GM18508 (cell line): ENCODE measurements around the gene RELN.

Source experiments
- ATAC-seq: cut with Tn5 transposase; IDR thresholded peaks from one replicate; pipeline ENCODE4 v1.9.1; 2021; ENCODE audit warnings: moderate number of reproducible peaks; ENCODE audit not compliant: insufficient read depth, unreplicated experiment

The RELN gene

GRCh38 chr7:103657474-103657894 is 332.0 kb downstream of the RELN start:
- no peak for ATAC-seq

DNA sequence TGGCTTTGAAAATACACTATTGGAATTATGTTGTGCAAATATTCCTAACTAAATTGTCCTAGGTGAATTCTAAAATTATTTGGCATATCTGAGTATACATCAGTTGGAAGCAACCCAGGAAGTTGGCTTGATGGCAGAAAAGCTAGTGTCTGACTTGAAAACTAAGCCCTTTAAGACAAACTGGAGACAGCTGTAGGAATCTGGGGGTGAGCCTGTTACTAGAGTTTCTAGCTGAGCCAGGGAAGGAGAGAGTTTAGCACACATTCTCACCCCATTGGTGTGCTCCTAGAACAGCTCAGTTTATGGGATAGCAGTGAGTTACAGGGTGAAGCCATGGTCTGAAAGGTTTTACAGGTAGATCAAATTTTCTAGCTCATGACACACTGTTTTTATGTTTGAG is 333.2 kb downstream of the RELN start:
- ATAC-seq: no peak

- no peak for ATAC-seq
Measured at GRCh38 chr7:103651593-103652377, 337.7 kb downstream of the RELN start.

DNA sequence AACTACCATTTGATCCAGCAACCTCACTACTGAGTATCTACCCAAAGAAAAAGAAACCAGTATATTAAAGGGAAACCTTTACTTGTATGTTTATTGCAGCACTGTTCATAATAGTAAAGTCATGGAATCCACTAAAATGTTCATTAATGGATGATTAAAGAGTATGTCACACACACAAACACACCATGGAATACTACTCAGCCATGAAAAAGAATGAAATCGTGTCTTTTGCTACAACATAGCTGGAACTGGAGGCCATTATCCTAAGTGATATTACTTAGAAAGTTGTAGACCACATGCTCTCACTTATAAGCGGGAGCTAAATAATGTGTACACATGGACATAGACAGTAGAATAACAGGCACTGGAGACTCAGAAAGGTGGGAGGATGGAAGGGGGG is 340.4 kb downstream of the RELN start:
- ATAC-seq: no peak

DNA sequence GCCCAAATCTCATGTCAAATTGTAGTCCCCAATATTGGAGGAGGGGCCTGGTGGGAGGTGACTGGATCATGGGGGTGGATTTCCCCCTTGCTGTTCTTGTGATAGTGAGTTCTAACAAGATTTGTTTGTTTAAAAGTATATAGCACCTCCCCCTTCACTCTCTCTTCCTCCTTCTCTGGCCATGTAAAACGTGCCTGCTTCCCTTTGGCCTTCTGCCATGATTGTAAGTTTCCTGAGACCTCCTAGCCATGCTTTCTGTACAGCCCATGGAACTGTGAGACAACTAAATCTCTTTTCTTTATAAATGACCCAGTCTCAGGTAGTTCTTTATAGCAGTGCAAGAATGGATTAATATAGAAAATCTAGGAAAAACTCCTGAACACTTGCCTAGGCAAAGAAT is 341.3 kb downstream of the RELN start:
- no peak for ATAC-seq

DNA sequence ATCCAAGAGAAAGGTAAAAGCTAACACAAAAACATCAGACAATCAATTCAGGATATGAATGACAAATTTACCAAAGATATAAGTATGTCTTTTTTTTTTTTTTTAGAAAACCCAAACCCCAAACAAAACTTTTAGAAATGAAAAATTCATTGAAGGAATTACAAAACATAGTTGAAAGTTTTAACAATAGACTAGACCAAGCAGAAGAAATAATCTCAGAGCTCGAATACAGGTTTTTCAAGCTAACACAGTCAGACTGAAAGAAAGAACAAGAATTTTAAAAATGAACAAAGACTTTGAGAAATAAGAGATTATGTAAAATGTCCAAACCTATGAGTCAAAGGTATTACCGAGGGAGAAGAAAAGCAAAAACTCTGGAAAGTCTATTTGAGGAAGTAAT is 345.1 kb downstream of the RELN start:
- no peak for ATAC-seq

- ATAC-seq: no peak
Measured at GRCh38 chr7:103640031-103640779, 349.3 kb downstream of the RELN start.

DNA sequence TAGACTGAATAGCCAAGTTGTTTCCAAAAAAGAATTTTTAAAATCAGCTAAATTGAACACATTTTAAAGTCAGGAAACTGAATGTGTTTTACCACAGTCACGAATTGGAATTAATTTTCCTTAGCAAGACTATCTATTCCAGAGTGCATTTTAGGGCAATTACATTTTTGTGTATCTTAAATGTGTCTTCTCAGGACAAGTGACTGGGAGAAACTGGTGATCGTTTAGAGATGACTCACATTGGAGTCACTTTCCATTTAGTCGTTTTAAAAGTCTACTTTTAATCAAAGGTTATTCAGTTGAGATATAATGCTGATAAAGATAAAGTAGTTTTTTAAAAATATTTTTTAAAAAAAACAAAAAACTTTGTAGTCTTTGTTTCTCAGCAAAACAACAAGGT is 351.7 kb downstream of the RELN start:
- no peak for ATAC-seq

GRCh38 chr7:103637094-103637493 is 352.4 kb downstream of the RELN start:
- ATAC-seq: no peak

GRCh38 chr7:103636153-103636552 is 353.3 kb downstream of the RELN start:
- no peak for ATAC-seq

DNA sequence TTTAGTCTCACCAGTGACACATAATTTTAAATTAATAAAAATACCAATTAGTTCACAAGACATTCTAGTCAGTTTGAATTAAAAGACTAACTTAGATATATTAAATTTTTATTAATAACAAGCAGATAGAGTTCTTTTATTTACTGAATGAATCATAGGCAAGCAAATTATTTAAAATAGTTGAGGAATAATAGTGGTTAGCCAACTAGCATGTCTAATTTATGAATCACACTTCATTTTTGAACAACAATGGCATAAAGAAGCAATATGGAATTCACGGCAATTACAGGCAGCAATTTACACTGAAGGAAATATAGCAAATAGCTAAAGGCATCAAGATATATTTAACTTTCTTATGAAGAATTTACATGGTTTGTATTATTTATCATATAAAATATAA is 356.5 kb downstream of the RELN start:
- ATAC-seq: no peak

GRCh38 chr7:103632005-103632639 is 357.3 kb downstream of the RELN start:
- ATAC-seq: no peak

DNA sequence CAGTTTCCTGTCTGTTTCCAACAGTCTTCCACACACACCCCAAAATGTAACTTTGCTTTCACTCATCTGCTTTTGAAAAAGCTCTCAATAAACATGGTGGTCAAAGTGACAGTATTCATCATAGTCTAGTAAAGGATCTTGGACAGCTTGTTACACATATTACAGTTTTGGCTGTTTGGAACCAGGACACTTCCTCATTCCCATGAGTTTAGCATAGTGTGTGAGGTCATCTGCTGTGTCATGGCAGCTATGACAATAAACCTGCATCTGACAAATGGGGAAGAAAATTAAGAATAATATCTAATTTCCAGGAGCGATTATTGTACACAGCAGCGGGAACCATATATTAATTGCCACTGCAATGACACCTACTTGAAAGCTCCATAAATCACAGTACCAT is 359.1 kb downstream of the RELN start:
- ATAC-seq: no peak

DNA sequence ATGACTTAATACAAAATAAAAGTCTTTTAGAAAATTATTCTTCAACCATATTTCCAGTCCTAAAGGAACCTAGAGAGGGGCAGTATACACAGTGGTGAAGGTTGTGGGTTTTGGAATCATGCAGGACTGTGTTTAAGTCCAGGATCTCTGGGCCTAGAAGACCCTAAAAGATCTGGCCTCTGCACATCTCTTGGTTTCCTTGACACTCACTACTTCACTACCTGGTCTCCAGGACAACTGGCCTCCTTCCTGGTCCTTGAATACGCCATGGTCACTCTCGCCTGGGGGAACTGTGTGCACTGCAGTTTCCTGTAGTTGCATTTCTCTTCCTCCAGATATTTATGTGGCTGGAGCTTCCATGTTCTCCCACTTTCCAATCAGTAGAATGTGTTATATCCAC is 360.7 kb downstream of the RELN start:
- ATAC-seq: no peak

DNA sequence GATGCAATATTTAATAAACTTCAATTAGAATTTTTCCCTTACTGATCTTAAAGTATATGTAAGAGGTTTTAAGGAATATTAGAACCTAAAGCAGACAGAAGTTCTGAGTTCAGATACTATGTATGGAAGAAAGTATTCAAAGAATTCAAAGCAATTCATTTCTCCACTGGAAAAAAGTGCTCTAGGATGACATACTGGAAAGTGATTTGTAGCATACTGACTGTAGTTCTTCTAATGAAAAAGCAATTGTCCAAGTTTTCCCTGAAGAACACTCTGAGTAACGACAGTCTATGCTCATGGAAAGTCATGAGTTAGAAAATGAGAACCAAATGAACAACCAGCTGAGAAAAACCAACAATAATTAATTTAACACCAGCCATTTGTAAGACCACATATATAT is 362.7 kb downstream of the RELN start:
- no peak for ATAC-seq

DNA sequence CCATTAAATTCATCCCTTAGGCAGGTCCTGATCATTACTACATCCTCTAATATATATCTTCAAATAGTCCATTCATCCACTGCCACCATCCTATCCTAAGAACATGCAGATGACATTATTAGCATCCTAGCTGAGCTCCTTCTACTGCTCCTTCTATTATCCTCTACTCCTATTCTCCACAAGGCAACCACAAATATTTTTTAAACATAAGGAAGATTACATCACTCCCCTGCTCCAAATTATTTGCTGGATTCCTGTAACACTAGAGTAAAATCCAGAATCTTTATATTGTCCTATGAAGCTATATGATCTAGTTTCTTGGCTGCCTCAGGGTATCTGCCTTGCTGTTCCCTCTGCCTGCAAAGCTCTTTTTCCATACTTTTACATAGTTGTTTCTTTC is 367.2 kb downstream of the RELN start:
- no peak for ATAC-seq

- no peak for ATAC-seq
Measured at GRCh38 chr7:103613655-103614642, 375.5 kb downstream of the RELN start.

- no peak for ATAC-seq
Measured at GRCh38 chr7:103609778-103610177, 379.7 kb downstream of the RELN start.

DNA sequence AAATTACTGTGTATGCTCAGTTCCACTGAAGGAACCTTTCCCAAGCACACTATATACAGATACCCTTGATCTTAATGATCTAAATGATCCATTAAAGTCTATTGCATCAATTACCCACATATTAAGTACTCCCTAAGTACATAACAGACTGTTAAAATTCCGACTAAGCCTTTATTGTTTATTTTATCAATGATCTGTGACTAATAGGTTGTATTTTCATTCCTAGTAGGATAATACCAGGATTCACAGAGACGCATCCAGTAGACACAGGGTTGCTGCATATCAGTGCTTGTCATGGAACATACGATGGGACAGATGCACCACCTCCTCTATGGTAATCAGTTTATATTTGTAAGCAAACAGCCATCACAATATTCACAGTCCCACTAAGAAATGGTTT is 383.8 kb downstream of the RELN start:
- no peak for ATAC-seq

GRCh38 chr7:103598326-103598905 is 391.0 kb downstream of the RELN start:
- ATAC-seq: no peak
